ENCODE measurements around the gene POU6F1. TPM values are rescaled to one million over a fixed set of nuclear protein-coding genes. Genes with fewer than 3 reads are reported as not detected.
A peak's percentile ranks its signal among the peaks of the same experiment; 100 is the strongest.

The POU6F1 gene
- total and polyA plus RNA-seq, 9 of the 15 experiments (the other 6 are each of a cell fraction or from before 2014, with no cell fraction given): 0.14 to 3.3 (median 1.1) TPM

GRCh38 chr12:51238510-51239334, 20.9 kb upstream of the POU6F1 start, which contains the start of gene DAZAP2 (continued):
- TF ChIP-seq CHD7 (IDR thresholded peaks at IDR 0.05; ENCODE audit: low read depth, low read length) (no peak), ATF6 (CRISPR knock-in tag; IDR thresholded peaks at IDR 0.05) (no peak; the same call in none of the 2 replicates), ZNF77 (CRISPR knock-in tag; IDR thresholded peaks at IDR 0.05) (no peak), ZNF277 (CRISPR knock-in tag; IDR thresholded peaks at IDR 0.05; ENCODE audit: borderline replicate concordance) (no peak), RBM15 (IDR thresholded peaks at IDR 0.05; ENCODE audit: insufficient read depth, low read length) (no peak), ZBTB2 (IDR thresholded peaks at IDR 0.05) (peak; percentile 57; the same call in 1 of the 2 replicates), STAT5B (CRISPR knock-in tag; IDR thresholded peaks at IDR 0.05) (no peak), ZNF778 (CRISPR knock-in tag; IDR thresholded peaks at IDR 0.05) (no peak), EHMT2 (IDR thresholded peaks at IDR 0.05) (no peak), BDP1 (IDR thresholded peaks at IDR 0.05; ENCODE audit: insufficient read depth, insufficient read length) (no peak), GATA2 (CRISPR knock-in tag; IDR thresholded peaks at IDR 0.05) (no peak)

All from K562 (cell line).